K562 (cell line): Measurements from ENCODE around the gene BTBD1. TPM values are rescaled to one million over a fixed set of nuclear protein-coding genes. Genes with fewer than 3 reads are reported as not detected.

ENCODE experiments used
- ATAC-seq: fragments of 200-7000 bp; cut with Tn5 transposase; 3 replicates; pipeline ENCODE4 v1.9.1; 2020; ENCODE audit warnings: moderate library complexity
- BruUV-seq: library from RNA; stranded (reverse); fragments of 400-500 nt; replicated peaks from 2 replicates; lab custom pipeline; 2021; lab: Mats Ljungman, UMichigan
- CTCF ChIA-PET: fragments of 300-600 bp; formaldehyde crosslinking; extraction: SDS; loops from one replicate; lab custom pipeline; 2021; ENCODE audit warnings: low intra/inter-chr PET ratio; lab: Yijun Ruan, JAX
- POLR2A ChIA-PET: fragments of 300-600, 350-650 bp; sonication (Branson Sonifier 250); formaldehyde crosslinking; extraction: SDS; loops from one replicate; lab custom pipeline; 2021; ENCODE audit warnings: antibody characterized with exemption, inconsistent platforms; lab: Yijun Ruan, JAX
- DNase-seq, 4 experiments: peaks; one replicate each; pipeline versions ENCODE4 v3.0.0 to v3.0.0-alpha.2; 2011 to 2018; ENCODE audit warnings: low spot score in 3 of 4, mixed read lengths in 3 of 4; ENCODE audit errors: extremely low read depth in 1 of 4
- FAIRE-seq: peaks from 2 replicates; lab custom pipeline; 2011; peaks lifted over from hg19 to GRCh38; lab: Jason Lieb, UNC
- H2AFZ ChIP-seq: 2 replicates; pipeline ENCODE4 v1.6.0; 2011; ENCODE audit warnings: low read depth, low read length, control low read depth, inconsistent platforms
- H3K27ac ChIP-seq: fragments of 200-600 bp; 3 replicates; pipeline ENCODE4 v1.8.0; 2011; ENCODE audit warnings: low read depth, mild to moderate bottlenecking, control low read depth, inconsistent platforms, low read length, moderate library complexity, mixed read lengths; ENCODE audit errors: extremely low read depth
- H3K27me3 ChIP-seq, 2 experiments: fragments of 300-600 bp in 1 of 2; 2 replicates in 1 of 2; 3 replicates in 1 of 2; pipeline versions ENCODE4 v1.6.0 to v1.8.0; 2011; ENCODE audit warnings: inconsistent platforms in 2 of 2, low read length in 2 of 2, mild to moderate bottlenecking in 1 of 2, mixed read lengths in 1 of 2, moderate library complexity in 1 of 2; ENCODE audit not compliant: control insufficient read depth in 2 of 2, insufficient read depth in 2 of 2
- H3K36me3 ChIP-seq: fragments of 300-600 bp; 3 replicates; pipeline ENCODE4 v1.8.0; 2011; ENCODE audit warnings: mild to moderate bottlenecking, low read length, inconsistent platforms; ENCODE audit not compliant: control insufficient read depth, insufficient read depth
- H3K4me1 ChIP-seq, 2 experiments: fragments of 200-600 bp in 1 of 2; replicated peaks in 1 of 2; 2 replicates in 1 of 2; 3 replicates in 1 of 2; pipeline versions ENCODE4 v1.5.1 to v1.8.0; 2011; ENCODE audit warnings: inconsistent platforms in 2 of 2, low read length in 2 of 2, mild to moderate bottlenecking in 1 of 2, mixed read lengths in 1 of 2, moderate library complexity in 1 of 2; ENCODE audit not compliant: control insufficient read depth in 2 of 2, insufficient read depth in 2 of 2
- H3K4me2 ChIP-seq: 2 replicates; pipeline ENCODE4 v1.6.1; 2011; ENCODE audit warnings: low read length, control low read depth, inconsistent platforms, mixed read lengths; ENCODE audit not compliant: insufficient read depth
- H3K4me3 ChIP-seq: fragments of 200-600 bp; sonication (generic), shearing (Covaris generic); 2 replicates; pipeline ENCODE4 v1.5.1; 2016; ENCODE audit warnings: control low read depth, inconsistent platforms
- H3K79me2 ChIP-seq: fragments of 200-600 bp; 3 replicates; pipeline ENCODE4 v1.8.0; 2011; ENCODE audit warnings: low read length, inconsistent platforms; ENCODE audit not compliant: control insufficient read depth, insufficient read depth
- H3K9ac ChIP-seq, 2 experiments: 2 replicates each; pipeline versions ENCODE4 v1.6.0 to v1.6.1; 2011; ENCODE audit warnings: low read depth in 2 of 2, low read length in 2 of 2, control low read depth in 1 of 2, inconsistent platforms in 1 of 2, mild to moderate bottlenecking in 1 of 2, mixed read lengths in 1 of 2; ENCODE audit not compliant: insufficient read depth in 1 of 2
- H3K9me1 ChIP-seq: one replicate; pipeline ENCODE4 v1.6.0; 2011; ENCODE audit warnings: inconsistent platforms, mild to moderate bottlenecking, low read length, moderate library complexity; ENCODE audit not compliant: control insufficient read depth, insufficient read depth
- H3K9me3 ChIP-seq: replicated peaks from 2 replicates; pipeline ENCODE4 v1.5.1; 2011; ENCODE audit warnings: low read depth, low read length, inconsistent platforms; ENCODE audit not compliant: control insufficient read depth, insufficient read depth
- H4K20me1 ChIP-seq: replicated peaks from 2 replicates; pipeline ENCODE4 v1.6.1; 2011; ENCODE audit warnings: low read length, inconsistent platforms, mixed read lengths; ENCODE audit not compliant: control insufficient read depth, insufficient read depth
- BACH1 ChIP-seq: fragments of 200-800 bp; sonication (Bioruptor generic); IDR thresholded peaks from 2 replicates; pipeline ENCODE4 v1.6.1; 2016; ENCODE audit warnings: missing genetic modification characterization, missing compliant biosample characterization
- CBFA2T3 ChIP-seq: fragments of 450-650 bp; IDR thresholded peaks from 2 replicates; pipeline ENCODE4 v1.6.1; 2017
- CREBBP ChIP-seq: IDR thresholded peaks from one replicate; pipeline ENCODE4 v1.6.1; 2012; ENCODE audit warnings: low read depth, mild to moderate bottlenecking, control low read depth, inconsistent platforms, low read length
- E2F3 ChIP-seq: fragments of 250-450 bp; sonication (Bioruptor Pico); IDR thresholded peaks from 2 replicates; pipeline ENCODE4 v1.4.0; 2020; ENCODE audit warnings: mild to moderate bottlenecking
- MCM2 ChIP-seq: fragments of 450-650 bp; IDR thresholded peaks from 2 replicates; pipeline ENCODE4 v1.6.1; 2017; ENCODE audit warnings: low read depth, mild to moderate bottlenecking
- MIER1 ChIP-seq: fragments of 450-650 bp; IDR thresholded peaks from 2 replicates; pipeline ENCODE4 v1.6.1; 2016; ENCODE audit warnings: antibody characterized with exemption, mild to moderate bottlenecking, low read depth
- MYC ChIP-seq, 2 experiments: fragments of 250-450 bp in 1 of 2; sonication (Bioruptor Pico) in 1 of 2; IDR thresholded peaks; 2 replicates each; pipeline versions ENCODE4 v1.5.1 to v1.6.1; 2012 to 2021; ENCODE audit warnings: low read depth in 2 of 2, borderline replicate concordance in 1 of 2, improper control_type of control experiment in 1 of 2, low read length in 1 of 2, mild to moderate bottlenecking in 1 of 2, moderate library complexity in 1 of 2
- NR4A1 ChIP-seq, 2 experiments: fragments of 250-450 bp in 1 of 2; fragments of 450-650 bp in 1 of 2; sonication (Bioruptor Pico) in 1 of 2; IDR thresholded peaks; 2 replicates each; pipeline versions ENCODE4 v1.4.0 to v1.6.1; 2016 to 2020; ENCODE audit warnings: mild to moderate bottlenecking in 2 of 2, missing compliant biosample characterization in 1 of 2, missing genetic modification characterization in 1 of 2, moderate library complexity in 1 of 2
- SAP30 ChIP-seq: fragments of 200-600 bp; sonication (generic); IDR thresholded peaks from 2 replicates; pipeline ENCODE4 v1.6.1; 2012; ENCODE audit warnings: borderline replicate concordance, low read depth, mild to moderate bottlenecking, moderate library complexity, low read length, control low read depth, inconsistent platforms; ENCODE audit not compliant: insufficient read depth, poor library complexity, severe bottlenecking
- SMAD2 ChIP-seq: fragments of 150-350 bp; IDR thresholded peaks from 2 replicates; pipeline ENCODE4 v1.6.1; 2014; ENCODE audit warnings: low read depth, mild to moderate bottlenecking, low read length
- SREBF2 ChIP-seq: sonication (generic); formaldehyde crosslinking; IDR thresholded peaks from 2 replicates; pipeline ENCODE4 v1.4.0; 2020; ENCODE audit warnings: mild to moderate bottlenecking, missing genetic modification reagents
- THAP12 ChIP-seq: fragments of 250-450 bp; sonication (Bioruptor Pico); IDR thresholded peaks from 2 replicates; pipeline ENCODE4 v1.9.0; 2021; ENCODE audit warnings: mild to moderate bottlenecking, inconsistent platforms
- WGBS: fragments of 100-300 bp; shearing (Covaris generic); methylation state at CpG from one replicate; pipeline ENCODE4 v1.1.6; 2016; ENCODE audit warnings: low coverage, mixed read lengths; ENCODE audit not compliant: insufficient coverage; ENCODE audit errors: missing lambda C conversion rate; 5-methylcytosine and 5-hydroxymethylcytosine counted together
- in situ Hi-C: fragments of 300-500 bp; cut with MboI; formaldehyde crosslinking; loops from 4 replicates; pipeline ENCODE4 v1.15.0; 2018; ENCODE audit warnings: inconsistent platforms, mixed read lengths
- intact Hi-C: fragments of 100-400 bp; cut with micrococcal nuclease; formaldehyde crosslinking; loops from 2 replicates; pipeline ENCODE4 v1.14.2; 2022
- polyA plus RNA-seq, 8 experiments: library from polyadenylated mRNA; depleted of rRNA in 4 of 8; stranded (reverse) in 5 of 8; unstranded in 3 of 8; fragments of >200 nt; fragmentation: Nextera tagmentation in 2 of 8; fragmentation: Illumina TruSeq in 1 of 8; extraction: Ambion mirVana in 2 of 8; extraction: Trizol in 1 of 8; gene quantifications; 2 replicates each; pipeline versions ENCODE4 v1.2.1 to v1.2.3, GENCODE V29; 2011 to 2014; ENCODE audit warnings: inconsistent platforms in 1 of 8, missing spikeins in 1 of 8
- total RNA-seq, 7 experiments: library from RNA; depleted of rRNA in 6 of 7; stranded (reverse); fragments of >200 nt in 6 of 7; fragmentation: Illumina TruSeq in 2 of 7; extraction: Trizol in 2 of 7; gene quantifications; 2 replicates each; pipeline versions ENCODE4 v1.2.1 to v1.2.3, GENCODE V29; 2011 to 2021; ENCODE audit warnings: low replicate concordance in 1 of 7
- TF ChIP-seq, protein P1 (sequence below): fragments of 450-650 bp; IDR thresholded peaks from 2 replicates; pipeline ENCODE4 v1.6.1; 2016; ENCODE audit warnings: missing biosample characterization, missing genetic modification characterization
- TF ChIP-seq, protein P2 (sequence below): fragments of 450-650 bp; IDR thresholded peaks from 2 replicates; pipeline ENCODE4 v1.6.1; 2016; ENCODE audit warnings: borderline replicate concordance

The BTBD1 gene
- total and polyA plus RNA-seq, 9 of the 15 experiments (the other 6 are each of a cell fraction or from before 2014, with no cell fraction given) = 19.4 to 106 (median 90.4) TPM

- TF ChIP-seq E2F3 (CRISPR knock-in tag) (no peak), MYC (IDR thresholded peaks at IDR 0.05; ENCODE audit: low read depth, low read length) (no peak), MYC (CRISPR knock-in tag; IDR thresholded peaks at IDR 0.05; ENCODE audit: borderline replicate concordance, low read depth) (no peak), SAP30 (no peak)
These were observed 47.8 kb upstream of the BTBD1 start (continued) for GRCh38 chr15:83114856-83115255.

DNA sequence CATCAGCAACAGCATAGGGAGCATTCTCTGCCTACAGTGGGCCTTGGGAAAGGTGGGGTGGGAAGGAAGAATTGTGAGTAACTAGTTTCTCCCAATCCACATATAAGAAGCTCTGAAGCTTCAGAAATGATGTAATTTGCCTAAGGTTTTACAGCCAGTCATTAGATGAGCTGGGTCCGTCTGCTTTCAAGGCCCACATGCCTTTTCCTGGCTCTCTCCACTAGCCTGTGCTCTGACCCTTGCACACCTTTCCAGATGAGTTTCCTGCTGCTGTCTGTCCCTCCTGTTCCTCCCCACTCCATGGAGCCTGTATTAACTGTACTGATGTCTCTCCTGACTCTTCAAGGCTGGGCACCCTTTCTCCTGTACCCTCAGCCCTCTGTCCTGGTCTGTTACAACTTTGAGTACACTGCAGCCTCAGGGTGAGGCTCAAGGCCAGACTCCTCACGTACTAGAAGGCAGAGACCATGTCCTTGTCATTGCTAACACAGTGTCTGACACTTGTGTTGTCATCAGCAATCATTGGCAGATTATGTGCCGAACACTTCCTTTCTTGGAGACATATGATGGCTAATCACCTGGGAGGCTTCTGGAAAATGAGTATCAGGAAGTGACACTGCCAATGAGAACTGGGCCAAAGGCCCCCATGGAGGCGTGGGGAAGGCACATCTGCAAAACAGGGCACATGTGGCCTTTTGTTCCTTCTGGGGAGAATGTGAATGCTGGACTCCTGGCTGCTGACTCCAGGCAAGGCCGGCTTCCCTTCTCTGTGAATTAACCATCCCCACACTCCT, 47.0 kb upstream of the BTBD1 start:
- 44% methylated on average over 5 of the region's 5 CpGs for whole genome bisulfite sequencing
- intact Hi-C loops (no loop called here), in situ Hi-C loops (no loop called here)
- Histone ChIP-seq H3K79me2 (no peaks in the 10 kb centered on the region), H3K9me3 (no peaks in the 10 kb centered on the region), H3K9ac (no peak overlapping the region; a peak in 1 of 4 replicates), H3K9me1 (no peaks in the 10 kb centered on the region), H3K4me2 (no peak overlapping the region), H2AFZ (no peak overlapping the region), H3K4me1 (peaks cover 2 to 4% of the 10 kb centered on the region in 2 experiments; a peak in 2 of 5 replicates), H3K27ac (no peak overlapping the region), H3K36me3 (no peaks in the 10 kb centered on the region), H4K20me1 (no peaks in the 10 kb centered on the region), H3K4me3 (no peak overlapping the region), H3K27me3 (no peaks in the 10 kb centered on the region)
- POLR2A ChIA-PET = interaction anchor here (1.1 kb wide), 2 partner anchors 8 to 21 kb away, joined by 3 read pairs; no protein-coding TSS in a partner anchor
- ATAC-seq = no peak
- no peak for FAIRE-seq
- no peak for DNase-seq
- TF ChIP-seq SMAD2 (no peak), CREBBP (no peak), NR4A1 (CRISPR knock-in tag; IDR thresholded peaks at IDR 0.05) (no peak), NR4A1 (tag; IDR thresholded peaks at IDR 0.05) (no peak), CBFA2T3 (no peak), SREBF2 (CRISPR knock-in tag) (no peak), MCM2 (no peak), BACH1 (no peak), THAP12 (CRISPR knock-in tag) (no peak), MIER1 (no peak)
- TF ChIP-seq, protein P1, sequence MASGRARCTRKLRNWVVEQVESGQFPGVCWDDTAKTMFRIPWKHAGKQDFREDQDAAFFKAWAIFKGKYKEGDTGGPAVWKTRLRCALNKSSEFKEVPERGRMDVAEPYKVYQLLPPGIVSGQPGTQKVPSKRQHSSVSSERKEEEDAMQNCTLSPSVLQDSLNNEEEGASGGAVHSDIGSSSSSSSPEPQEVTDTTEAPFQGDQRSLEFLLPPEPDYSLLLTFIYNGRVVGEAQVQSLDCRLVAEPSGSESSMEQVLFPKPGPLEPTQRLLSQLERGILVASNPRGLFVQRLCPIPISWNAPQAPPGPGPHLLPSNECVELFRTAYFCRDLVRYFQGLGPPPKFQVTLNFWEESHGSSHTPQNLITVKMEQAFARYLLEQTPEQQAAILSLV (tag) = no peak
- TF ChIP-seq, protein P2, sequence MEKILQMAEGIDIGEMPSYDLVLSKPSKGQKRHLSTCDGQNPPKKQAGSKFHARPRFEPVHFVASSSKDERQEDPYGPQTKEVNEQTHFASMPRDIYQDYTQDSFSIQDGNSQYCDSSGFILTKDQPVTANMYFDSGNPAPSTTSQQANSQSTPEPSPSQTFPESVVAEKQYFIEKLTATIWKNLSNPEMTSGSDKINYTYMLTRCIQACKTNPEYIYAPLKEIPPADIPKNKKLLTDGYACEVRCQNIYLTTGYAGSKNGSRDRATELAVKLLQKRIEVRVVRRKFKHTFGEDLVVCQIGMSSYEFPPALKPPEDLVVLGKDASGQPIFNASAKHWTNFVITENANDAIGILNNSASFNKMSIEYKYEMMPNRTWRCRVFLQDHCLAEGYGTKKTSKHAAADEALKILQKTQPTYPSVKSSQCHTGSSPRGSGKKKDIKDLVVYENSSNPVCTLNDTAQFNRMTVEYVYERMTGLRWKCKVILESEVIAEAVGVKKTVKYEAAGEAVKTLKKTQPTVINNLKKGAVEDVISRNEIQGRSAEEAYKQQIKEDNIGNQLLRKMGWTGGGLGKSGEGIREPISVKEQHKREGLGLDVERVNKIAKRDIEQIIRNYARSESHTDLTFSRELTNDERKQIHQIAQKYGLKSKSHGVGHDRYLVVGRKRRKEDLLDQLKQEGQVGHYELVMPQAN = no peak
- no TSS peak for BruUV-seq
- CTCF ChIA-PET = no interaction called here
